Keratinocyte (primary cell): ENCODE results near the gene SLC3A2. TPM values are rescaled to one million over a fixed set of nuclear protein-coding genes. Genes with fewer than 3 reads are reported as not detected.
"Not testable (repeated sequence)": the region's sequence is repeated elsewhere in the genome, so short reads cannot be mapped to it uniquely, and the experiment has no call there.

Source experiments
- DNase-seq: peaks from one replicate; pipeline ENCODE4 v3.0.0-alpha.2; 2011; ENCODE audit warnings: low read depth, missing footprints, low spot score
- FAIRE-seq: peaks from 2 replicates; lab custom pipeline; 2011; peaks lifted over from hg19 to GRCh38; lab: Jason Lieb, UNC
- H2AFZ ChIP-seq: 2 replicates; pipeline ENCODE4 v1.6.0; 2012; ENCODE audit warnings: low read length, control low read depth, inconsistent platforms; ENCODE audit not compliant: control insufficient read depth
- H3K27ac ChIP-seq: 2 replicates; pipeline ENCODE4 v1.5.1; 2011; ENCODE audit warnings: low read length; ENCODE audit not compliant: control insufficient read depth, insufficient read depth
- H3K27me3 ChIP-seq: 3 replicates; pipeline ENCODE4 v1.6.0; 2011; ENCODE audit warnings: low read length; ENCODE audit not compliant: control insufficient read depth, insufficient read depth; ENCODE audit errors: extremely low read depth
- H3K36me3 ChIP-seq, 2 experiments: 2 replicates in 1 of 2; 3 replicates in 1 of 2; pipeline ENCODE4 v1.5.1; 2011; ENCODE audit warnings: low read length in 2 of 2, mild to moderate bottlenecking in 1 of 2; ENCODE audit not compliant: control insufficient read depth in 2 of 2, insufficient read depth in 2 of 2; ENCODE audit errors: extremely low read depth in 1 of 2
- H3K4me1 ChIP-seq: 3 replicates; pipeline ENCODE4 v1.5.1; 2011; ENCODE audit warnings: low read length; ENCODE audit not compliant: control insufficient read depth, insufficient read depth; ENCODE audit errors: extremely low read depth
- H3K4me2 ChIP-seq: 3 replicates; pipeline ENCODE4 v1.6.0; 2011; ENCODE audit warnings: low read depth, low read length; ENCODE audit not compliant: control insufficient read depth, insufficient read depth; ENCODE audit errors: extremely low read depth
- H3K4me3 ChIP-seq, 3 experiments: fragments of 200-600 bp in 1 of 3; sonication (generic) in 1 of 3; 2 replicates in 2 of 3; 3 replicates in 1 of 3; pipeline ENCODE4 v1.5.1; 2011 to 2016; ENCODE audit warnings: low read length in 3 of 3, mild to moderate bottlenecking in 3 of 3, control low read depth in 2 of 3, inconsistent platforms in 1 of 3, low read depth in 1 of 3, mixed read lengths in 1 of 3, mixed run types in 1 of 3, moderate library complexity in 1 of 3; ENCODE audit not compliant: control insufficient read depth in 2 of 3, insufficient read depth in 2 of 3; ENCODE audit errors: extremely low read depth in 1 of 3
- H3K79me2 ChIP-seq: 2 replicates; pipeline ENCODE4 v1.6.0; 2012; ENCODE audit warnings: low read length; ENCODE audit not compliant: control insufficient read depth, insufficient read depth
- H3K9ac ChIP-seq: 3 replicates; pipeline ENCODE4 v1.6.0; 2011; ENCODE audit warnings: low read length; ENCODE audit not compliant: control insufficient read depth, insufficient read depth; ENCODE audit errors: extremely low read depth
- H3K9me1 ChIP-seq: 3 replicates; pipeline ENCODE4 v1.6.0; 2011; ENCODE audit warnings: low read length; ENCODE audit not compliant: control insufficient read depth, insufficient read depth; ENCODE audit errors: extremely low read depth
- H3K9me3 ChIP-seq: 2 replicates; pipeline ENCODE4 v1.5.1; 2012; ENCODE audit warnings: low read depth, low read length; ENCODE audit not compliant: control insufficient read depth
- H4K20me1 ChIP-seq: 3 replicates; pipeline ENCODE4 v1.6.0; 2011; ENCODE audit warnings: low read length; ENCODE audit not compliant: control insufficient read depth, insufficient read depth; ENCODE audit errors: extremely low read depth
- CTCF ChIP-seq, 3 experiments: IDR thresholded peaks in 1 of 3; conservative IDR thresholded peaks in 1 of 3; optimal IDR thresholded peaks in 1 of 3; 2 replicates in 2 of 3; 3 replicates in 1 of 3; pipeline versions ENCODE3 to v1.5.1; 2011; ENCODE audit warnings: low read length in 3 of 3, mild to moderate bottlenecking in 3 of 3, moderate library complexity in 2 of 3, control low read depth in 1 of 3, inconsistent platforms in 1 of 3; ENCODE audit not compliant: insufficient read depth in 2 of 3; ENCODE audit errors: extremely low read depth in 1 of 3
- EZH2 ChIP-seq: IDR thresholded peaks from one replicate; pipeline ENCODE4 v1.6.1; 2012; ENCODE audit warnings: inconsistent platforms, mild to moderate bottlenecking, low read length, moderate library complexity
- dilution Hi-C: fragments of 300-500 bp; cut with MboI; formaldehyde crosslinking; loops from one replicate; pipeline ENCODE4 v1.7.0; 2020; ENCODE audit warnings: low sequenced_read_pairs; ENCODE audit not compliant: extremely low pct_ligation_motif_present
- polyA plus RNA-seq, 5 experiments: library from polyadenylated mRNA; depleted of rRNA in 3 of 5; stranded (reverse) in 3 of 5; stranded (forward) in 1 of 5; unstranded in 1 of 5; fragments of >200 nt; gene quantifications; 1 replicate in 1 of 5; 2 replicates in 3 of 5; 3 replicates in 1 of 5; pipeline versions ENCODE4 v1.2.1 to v1.2.3, GENCODE V29; 2011 to 2012; ENCODE audit warnings: missing spikeins in 2 of 5, low read depth in 1 of 5, low replicate concordance in 1 of 5

The SLC3A2 gene
- polyA plus RNA-seq, 1 donor (not counting 4 experiments of a cell fraction or from before 2014, with no cell fraction given) = 469 TPM

- Histone ChIP-seq H2AFZ (peak overlapping the region; percentile 93), H3K9me1 (no peaks in the 10 kb centered on the region), H3K27ac (peak overlapping the region; percentile 99), H3K36me3 (peaks cover 0 to 3% of the 10 kb centered on the region in 2 experiments), H3K4me2 (peak overlapping the region; percentile 91), H3K4me3 (peak overlapping the region; percentile 3 to 95 (median 62)), H3K79me2 (peaks cover 25% of the 10 kb centered on the region), H4K20me1 (no peaks in the 10 kb centered on the region), H3K4me1 (peaks cover 14% of the 10 kb centered on the region), H3K27me3 (no peaks in the 10 kb centered on the region), H3K9ac (peak overlapping the region; percentile 94), H3K9me3 (no peaks in the 10 kb centered on the region)
- dilution Hi-C loops = no loop called here
- peak; percentile 100 for DNase-seq
- FAIRE-seq = peak; percentile 99
- no peak for TF ChIP-seq CTCF (optimal IDR thresholded peaks at IDR 0.05 in 1 of 3, IDR thresholded peaks at IDR 0.05 in 1 of 3, conservative IDR thresholded peaks at IDR 0.05 in 1 of 3; ENCODE audit: extremely low read depth in 1 of 3, insufficient read depth in 2 of 3, low read length in 3 of 3)
- TF ChIP-seq EZH2 = no peak
These were observed 39.1 kb upstream of the SLC3A2 start for GRCh38 chr11:62841361-62842170.

GRCh38 chr11:62842171-62842741 lies 38.4 kb upstream of the SLC3A2 start:
- Histone ChIP-seq H3K27me3 (no peaks in the 10 kb centered on the region), H3K27ac (peak overlapping the region; percentile 99), H3K9me3 (no peaks in the 10 kb centered on the region), H3K4me2 (peak overlapping the region; percentile 91), H3K9me1 (no peaks in the 10 kb centered on the region), H3K79me2 (peaks cover 21% of the 10 kb centered on the region), H3K4me3 (peak overlapping the region; percentile 3 to 62 (median 62)), H3K9ac (peak overlapping the region; percentile 87), H3K4me1 (peaks cover 14% of the 10 kb centered on the region), H2AFZ (peak overlapping the region; percentile 93), H4K20me1 (no peaks in the 10 kb centered on the region), H3K36me3 (peaks cover 0 to 3% of the 10 kb centered on the region in 2 experiments)
- dilution Hi-C loops = no loop called here
- FAIRE-seq (no peak), DNase-seq (no peak)
- TF ChIP-seq CTCF (optimal IDR thresholded peaks at IDR 0.05 in 1 of 3, IDR thresholded peaks at IDR 0.05 in 1 of 3, conservative IDR thresholded peaks at IDR 0.05 in 1 of 3; ENCODE audit: extremely low read depth in 1 of 3, insufficient read depth in 2 of 3, low read length in 3 of 3) (no peak), EZH2 (no peak)

- H3K27ac ChIP-seq = peak overlapping the region; percentile 99
- FAIRE-seq, H3K9me1 ChIP-seq, H3K9me3 ChIP-seq, H3K27me3 ChIP-seq, H3K36me3 ChIP-seq, DNase-seq, H4K20me1 ChIP-seq, dilution Hi-C loops: not testable (repeated sequence)
- peaks cover 15% of the 10 kb centered on the region for H3K79me2 ChIP-seq
- H3K4me2 ChIP-seq = peak overlapping the region; percentile 91
- H3K9ac ChIP-seq = peak overlapping the region; percentile 87
- H3K4me1 ChIP-seq = peaks cover 14% of the 10 kb centered on the region
- peak overlapping the region in 1 of 3 experiments; percentile 62 for H3K4me3 ChIP-seq
- H2AFZ ChIP-seq = peak overlapping the region; percentile 93
These were observed 37.8 kb upstream of the SLC3A2 start for GRCh38 chr11:62842891-62843290.
